Gastroesophageal sphincter (tissue), 3 donors: ENCODE measurements around the gene ARHGEF7.

Experiments
- EP300 ChIP-seq: sonication (generic); formaldehyde crosslinking; IDR thresholded peaks from one replicate; pipeline ENCODE4 v1.6.1; 2017; ENCODE audit warnings: antibody characterized with exemption, mild to moderate bottlenecking
- POLR2A ChIP-seq, 2 donors: fragments of 450-650 bp; IDR thresholded peaks; one replicate each; pipeline ENCODE4 v1.6.1; 2017; ENCODE audit warnings: antibody characterized with exemption in 2 of 2, mild to moderate bottlenecking in 2 of 2, moderate library complexity in 1 of 2
- POLR2AphosphoS5 ChIP-seq: sonication (generic); formaldehyde crosslinking; IDR thresholded peaks from one replicate; pipeline ENCODE4 v1.6.1; 2017; ENCODE audit warnings: antibody characterized with exemption
- TF ChIP-seq, protein P1 (sequence below), 4 experiments: fragments of 200-600 bp in 2 of 4; fragments of 450-650 bp in 2 of 4; sonication (generic) in 1 of 4; IDR thresholded peaks; one replicate each; pipeline ENCODE4 v1.5.1; 2017 to 2019; ENCODE audit warnings: antibody characterized with exemption in 4 of 4, mild to moderate bottlenecking in 2 of 4, moderate library complexity in 2 of 4

DNA sequence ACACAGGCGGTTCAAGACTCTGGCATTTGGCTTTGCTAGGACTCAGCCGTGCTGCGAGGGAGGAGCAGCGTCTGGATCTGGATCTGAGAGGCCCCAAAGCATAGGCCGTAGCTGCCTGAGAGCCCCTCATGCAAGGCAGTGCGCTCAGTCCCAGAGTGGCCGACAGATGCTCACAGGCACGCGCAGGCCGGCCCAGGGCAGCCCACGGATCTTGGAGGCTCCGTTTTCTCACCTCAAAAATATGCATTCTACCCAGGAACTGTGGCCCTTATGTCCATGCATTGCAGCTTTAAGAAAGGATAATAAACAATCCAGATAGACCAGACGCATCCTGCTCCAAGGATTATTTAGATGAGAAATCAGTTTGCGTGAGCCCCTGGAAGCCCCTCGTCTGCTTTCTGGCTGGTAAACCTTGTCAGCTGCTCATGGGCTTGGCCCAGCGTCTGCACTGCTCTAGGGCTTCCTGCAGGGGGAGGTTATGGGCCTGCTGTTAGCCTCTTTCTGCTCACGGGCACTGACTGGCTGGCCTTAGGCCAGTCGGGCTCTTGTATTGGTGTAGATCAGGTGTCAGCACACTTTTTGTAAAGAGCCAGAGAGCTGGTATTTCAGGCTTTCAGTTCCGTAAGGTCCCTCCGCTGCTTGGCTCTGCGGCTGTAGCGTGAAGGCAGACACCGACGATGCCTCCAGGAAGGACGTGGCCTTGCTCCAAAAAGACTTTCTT is 229.5 kb downstream of the ARHGEF7 start:
- TF ChIP-seq, protein P1, sequence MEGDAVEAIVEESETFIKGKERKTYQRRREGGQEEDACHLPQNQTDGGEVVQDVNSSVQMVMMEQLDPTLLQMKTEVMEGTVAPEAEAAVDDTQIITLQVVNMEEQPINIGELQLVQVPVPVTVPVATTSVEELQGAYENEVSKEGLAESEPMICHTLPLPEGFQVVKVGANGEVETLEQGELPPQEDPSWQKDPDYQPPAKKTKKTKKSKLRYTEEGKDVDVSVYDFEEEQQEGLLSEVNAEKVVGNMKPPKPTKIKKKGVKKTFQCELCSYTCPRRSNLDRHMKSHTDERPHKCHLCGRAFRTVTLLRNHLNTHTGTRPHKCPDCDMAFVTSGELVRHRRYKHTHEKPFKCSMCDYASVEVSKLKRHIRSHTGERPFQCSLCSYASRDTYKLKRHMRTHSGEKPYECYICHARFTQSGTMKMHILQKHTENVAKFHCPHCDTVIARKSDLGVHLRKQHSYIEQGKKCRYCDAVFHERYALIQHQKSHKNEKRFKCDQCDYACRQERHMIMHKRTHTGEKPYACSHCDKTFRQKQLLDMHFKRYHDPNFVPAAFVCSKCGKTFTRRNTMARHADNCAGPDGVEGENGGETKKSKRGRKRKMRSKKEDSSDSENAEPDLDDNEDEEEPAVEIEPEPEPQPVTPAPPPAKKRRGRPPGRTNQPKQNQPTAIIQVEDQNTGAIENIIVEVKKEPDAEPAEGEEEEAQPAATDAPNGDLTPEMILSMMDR (IDR thresholded peaks at IDR 0.05), result no peak
- TF ChIP-seq POLR2AphosphoS5 (no peak), POLR2A (IDR thresholded peaks at IDR 0.05) (no peak), EP300 (no peak)
